H9 (cell line): Measurements from ENCODE around the gene SMAD3. TPM values are rescaled to one million over a fixed set of nuclear protein-coding genes. Genes with fewer than 3 reads are reported as not detected.
A peak's percentile ranks its signal among the peaks of the same experiment; 100 is the strongest.
"Not testable (repeated sequence)": the region's sequence is repeated elsewhere in the genome, so short reads cannot be mapped to it uniquely, and the experiment has no call there.

Experiments
- DNase-seq: peaks from one replicate; pipeline ENCODE4 v3.0.0-alpha.2; 2017
- H2AFZ ChIP-seq: one replicate; pipeline ENCODE4 v1.6.1; 2013; ENCODE audit warnings: mild to moderate bottlenecking, low read length, control low read depth, moderate library complexity
- H2AK5ac ChIP-seq: 2 replicates; pipeline ENCODE4 v1.6.1; 2013; ENCODE audit warnings: low read length, control low read depth, mixed read lengths; ENCODE audit not compliant: insufficient read length
- H2BK120ac ChIP-seq: one replicate; pipeline ENCODE4 v1.6.1; 2013; ENCODE audit warnings: low read depth, mild to moderate bottlenecking, low read length, control low read depth, inconsistent platforms; ENCODE audit not compliant: poor library complexity, severe bottlenecking
- H2BK12ac ChIP-seq: 2 replicates; pipeline ENCODE4 v1.6.1; 2013; ENCODE audit warnings: low read length, control low read depth, mixed read lengths, low read depth; ENCODE audit not compliant: insufficient read length
- H2BK15ac ChIP-seq: 2 replicates; pipeline ENCODE4 v1.6.1; 2013; ENCODE audit warnings: low read depth, low read length, control low read depth
- H2BK20ac ChIP-seq: one replicate; pipeline ENCODE4 v1.6.1; 2013; ENCODE audit warnings: low read depth, mild to moderate bottlenecking, low read length, control low read depth, inconsistent platforms; ENCODE audit not compliant: poor library complexity, severe bottlenecking
- H2BK5ac ChIP-seq: 2 replicates; pipeline ENCODE4 v1.6.1; 2013; ENCODE audit warnings: low read length, control low read depth, mixed read lengths; ENCODE audit not compliant: insufficient read length
- H3K14ac ChIP-seq: 2 replicates; pipeline ENCODE4 v1.6.1; 2013; ENCODE audit warnings: low read length, control low read depth; ENCODE audit not compliant: insufficient read depth
- H3K18ac ChIP-seq: 2 replicates; pipeline ENCODE4 v1.6.1; 2013; ENCODE audit warnings: low read depth, mild to moderate bottlenecking, mixed read lengths, low read length, control low read depth; ENCODE audit not compliant: insufficient read length
- H3K23ac ChIP-seq: 2 replicates; pipeline ENCODE4 v1.6.1; 2013; ENCODE audit warnings: low read length, control low read depth, mixed read lengths, low read depth; ENCODE audit not compliant: insufficient read length
- H3K23me2 ChIP-seq: 2 replicates; pipeline ENCODE4 v1.6.1; 2013; ENCODE audit warnings: low read depth, mild to moderate bottlenecking, mixed read lengths, low read length, control low read depth; ENCODE audit not compliant: insufficient read length, poor library complexity, severe bottlenecking
- H3K27ac ChIP-seq: 2 replicates; pipeline ENCODE4 v1.5.1; 2013; ENCODE audit warnings: low read length, control low read depth, mixed read lengths, low read depth; ENCODE audit not compliant: insufficient read length
- H3K27me3 ChIP-seq: 2 replicates; pipeline ENCODE4 v1.6.1; 2013; ENCODE audit warnings: low read length, control low read depth, inconsistent platforms; ENCODE audit not compliant: insufficient read depth
- H3K4ac ChIP-seq: 2 replicates; pipeline ENCODE4 v1.6.1; 2013; ENCODE audit warnings: low read depth, mild to moderate bottlenecking, control low read depth, inconsistent platforms, low read length, moderate library complexity
- H3K4me1 ChIP-seq: 2 replicates; pipeline ENCODE4 v1.6.1; 2013; ENCODE audit warnings: low read length, control low read depth, inconsistent platforms; ENCODE audit not compliant: insufficient read depth
- H3K4me2 ChIP-seq: 2 replicates; pipeline ENCODE4 v1.6.1; 2013; ENCODE audit warnings: low read length, control low read depth, mixed read lengths; ENCODE audit not compliant: insufficient read length, insufficient read depth
- H3K56ac ChIP-seq: 2 replicates; pipeline ENCODE4 v1.6.1; 2013; ENCODE audit warnings: low read depth, mild to moderate bottlenecking, mixed read lengths, low read length, control low read depth; ENCODE audit not compliant: insufficient read length
- H3K79me1 ChIP-seq: 2 replicates; pipeline ENCODE4 v1.6.1; 2013; ENCODE audit warnings: low read depth, mild to moderate bottlenecking, moderate library complexity, low read length, control low read depth, inconsistent platforms; ENCODE audit not compliant: insufficient read depth, poor library complexity, severe bottlenecking
- H3K79me2 ChIP-seq: 2 replicates; pipeline ENCODE4 v1.6.1; 2013; ENCODE audit warnings: low read length, control low read depth, inconsistent platforms; ENCODE audit not compliant: insufficient read depth
- H3K9ac ChIP-seq: 2 replicates; pipeline ENCODE4 v1.6.1; 2013; ENCODE audit warnings: low read length, control low read depth, mixed read lengths; ENCODE audit not compliant: insufficient read length; ENCODE audit errors: extremely low read depth
- H3K9me3 ChIP-seq: one replicate; pipeline ENCODE4 v1.6.1; 2013; ENCODE audit warnings: low read depth, low read length, inconsistent platforms; ENCODE audit not compliant: control insufficient read depth
- H3T11ph ChIP-seq: one replicate; pipeline ENCODE4 v1.6.1; 2013; ENCODE audit warnings: mild to moderate bottlenecking, low read length, control low read depth, inconsistent platforms
- H4K20me1 ChIP-seq: one replicate; pipeline ENCODE4 v1.6.1; 2013; ENCODE audit not compliant: control insufficient read depth, insufficient read length, insufficient read depth
- H4K5ac ChIP-seq: 2 replicates; pipeline ENCODE4 v1.6.1; 2013; ENCODE audit warnings: low read depth, mild to moderate bottlenecking, mixed read lengths, low read length, control low read depth; ENCODE audit not compliant: insufficient read length
- H4K8ac ChIP-seq: replicated peaks from 2 replicates; pipeline ENCODE4 v1.6.1; 2013; ENCODE audit warnings: low read length, control low read depth, mixed read lengths, low read depth; ENCODE audit not compliant: insufficient read length
- H4K91ac ChIP-seq: 2 replicates; pipeline ENCODE4 v1.6.1; 2013; ENCODE audit warnings: low read depth, mild to moderate bottlenecking, moderate library complexity, mixed read lengths, low read length, control low read depth; ENCODE audit not compliant: insufficient read length
- H3K27ac Mint-ChIP-seq, 3 experiments: 2 replicates in 2 of 3; 3 replicates in 1 of 3; pipeline ENCODE4 v1.8.0; 2020 to 2021; ENCODE audit warnings: mixed read lengths in 3 of 3, mild to moderate bottlenecking in 1 of 3, moderate library complexity in 1 of 3
- H3K27me3 Mint-ChIP-seq: 2 replicates; pipeline ENCODE4 v1.8.0; 2021; ENCODE audit warnings: low read depth, mild to moderate bottlenecking, moderate library complexity, mixed read lengths
- H3K36me3 Mint-ChIP-seq, 3 experiments: 2 replicates in 2 of 3; 3 replicates in 1 of 3; pipeline ENCODE4 v1.8.0; 2020 to 2021; ENCODE audit warnings: low read depth in 3 of 3, mixed read lengths in 3 of 3; ENCODE audit not compliant: insufficient read depth in 1 of 3
- H3K4me1 Mint-ChIP-seq, 2 experiments: 2 replicates each; pipeline ENCODE4 v1.8.0; 2020; ENCODE audit warnings: mixed read lengths in 2 of 2
- H3K4me3 Mint-ChIP-seq, 2 experiments: 2 replicates in 1 of 2; 3 replicates in 1 of 2; pipeline ENCODE4 v1.8.0; 2020 to 2021; ENCODE audit warnings: mild to moderate bottlenecking in 2 of 2, mixed read lengths in 2 of 2, moderate library complexity in 1 of 2
- H3K9me3 Mint-ChIP-seq, 2 experiments: 2 replicates in 1 of 2; 3 replicates in 1 of 2; pipeline ENCODE4 v1.8.0; 2020; ENCODE audit warnings: mild to moderate bottlenecking in 2 of 2, mixed read lengths in 2 of 2, moderate library complexity in 1 of 2
- CTCF ChIP-seq: fragments of 200-600 bp; sonication (generic); conservative IDR thresholded peaks from 3 replicates; pipeline ENCODE4 v1.8.0; 2021; ENCODE audit warnings: antibody characterized with exemption, mild to moderate bottlenecking
- WGBS: extraction: QIAGEN DNeasy Blood & Tissue Kit; methylation state at CpG from one replicate; pipeline ENCODE4 v1.1.7; 2013; ENCODE audit warnings: missing lambda C conversion rate, low lambda C conversion rate, mixed read lengths; ENCODE audit not compliant: insufficient read length; ENCODE audit errors: extremely low coverage; 5-methylcytosine and 5-hydroxymethylcytosine counted together
- total RNA-seq: library from RNA; stranded (reverse); gene quantifications from 2 replicates; pipeline ENCODE4 v1.2.1, GENCODE V29; 2021

The SMAD3 gene
- total RNA-seq, 1 experiment from 2014 or later = 26.7 TPM

GRCh38 chr15:67026610-67026967, 38.8 kb upstream of the SMAD3 start:
- no CpG with 5 or more reads among the region's 4 CpGs for WGBS
- no peak overlapping the region for H2BK120ac ChIP-seq
- no peaks in the 10 kb centered on the region for H3K23me2 ChIP-seq
- no peak overlapping the region for H4K8ac ChIP-seq
- no peak overlapping the region for H4K5ac ChIP-seq
- H3K56ac ChIP-seq = no peak overlapping the region
- no peak overlapping the region for H3K23ac ChIP-seq
- H4K91ac ChIP-seq = no peak overlapping the region
- H2BK20ac ChIP-seq = no peak overlapping the region
- Mint-ChIP-seq H3K27ac (peak overlapping the region in 2 of 3 experiments; percentile 2 to 32; a peak in 3 of 7 replicates), H3K27me3 (no peaks in the 10 kb centered on the region; the same call in 1 of the 2 replicates), H3K4me1 (peaks cover 41 to 43% of the 10 kb centered on the region in 2 experiments), H3K4me3 (no peak overlapping the region), H3K36me3 (no peaks in the 10 kb centered on the region), H3K9me3 (no peaks in the 10 kb centered on the region; a peak in 1 of 5 replicates)
- H2AFZ ChIP-seq = no peak overlapping the region
- no peak for TF ChIP-seq CTCF
- no peak overlapping the region for H2BK12ac ChIP-seq
- no peak overlapping the region for H3K27ac ChIP-seq
- H3K9me3 ChIP-seq = no peaks in the 10 kb centered on the region
- H3T11ph ChIP-seq = no peak overlapping the region
- no peak overlapping the region for H3K9ac ChIP-seq
- no peak overlapping the region for H3K4me2 ChIP-seq
- H2AK5ac ChIP-seq = no peak overlapping the region
- no peak overlapping the region for H3K4ac ChIP-seq
- H3K18ac ChIP-seq = no peak overlapping the region
- H3K79me1 ChIP-seq = no peaks in the 10 kb centered on the region
- no peak overlapping the region for H2BK15ac ChIP-seq
- no peak for DNase-seq
- H3K27me3 ChIP-seq = no peaks in the 10 kb centered on the region
- no peak overlapping the region for H2BK5ac ChIP-seq
- H3K4me1 ChIP-seq = peaks cover 14% of the 10 kb centered on the region
- H3K79me2 ChIP-seq = no peaks in the 10 kb centered on the region
- no peak overlapping the region for H3K14ac ChIP-seq
- H4K20me1 ChIP-seq = no peaks in the 10 kb centered on the region

GRCh38 chr15:67028440-67028839, 37.0 kb upstream of the SMAD3 start:
- H3K27ac ChIP-seq, H3K36me3 Mint-ChIP-seq, H4K20me1 ChIP-seq, H4K5ac ChIP-seq, H3K23ac ChIP-seq, H3K27me3 ChIP-seq, H3K4ac ChIP-seq, DNase-seq, H2AK5ac ChIP-seq, H2BK5ac ChIP-seq, H2AFZ ChIP-seq, H2BK15ac ChIP-seq, H3K9me3 ChIP-seq, H3K4me3 Mint-ChIP-seq, H3K14ac ChIP-seq, H4K8ac ChIP-seq, H3K79me2 ChIP-seq, H2BK20ac ChIP-seq, H3K79me1 ChIP-seq, H3K4me2 ChIP-seq, H3K18ac ChIP-seq, H3T11ph ChIP-seq, H3K23me2 ChIP-seq, H3K9ac ChIP-seq, H2BK120ac ChIP-seq, H3K27me3 Mint-ChIP-seq, H3K56ac ChIP-seq, H4K91ac ChIP-seq, H2BK12ac ChIP-seq, H3K9me3 Mint-ChIP-seq: not testable (repeated sequence)
- Mint-ChIP-seq H3K27ac (peak overlapping the region in 1 of 3 experiments; percentile 50; a peak in 2 of 7 replicates), H3K4me1 (peaks cover 41 to 42% of the 10 kb centered on the region in 2 experiments)
- H3K4me1 ChIP-seq = peaks cover 14% of the 10 kb centered on the region
- WGBS = no CpG with 5 or more reads among the region's 3 CpGs
